HCT116 (cell line): Measurements from ENCODE around the gene NR6A1. TPM values are rescaled to one million over a fixed set of nuclear protein-coding genes. Genes with fewer than 3 reads are reported as not detected.

Experiments used
- ATAC-seq: fragments of 200-7000 bp; cut with Tn5 transposase; 2 replicates; pipeline ENCODE4 v1.9.1; 2020; ENCODE audit warnings: mild to moderate bottlenecking, moderate library complexity
- BruUV-seq: library from RNA; stranded (reverse); fragments of 400-500 nt; replicated peaks from 2 replicates; lab custom pipeline; 2021; lab: Mats Ljungman, UMichigan
- CTCF ChIA-PET: fragments of 300-600 bp; sonication (Branson Sonifier 250); formaldehyde crosslinking; loops from one replicate; lab custom pipeline; 2021; ENCODE audit warnings: antibody characterized with exemption; lab: Charles Lee
- POLR2A ChIA-PET: fragments of 300-600, 350-600 bp; sonication (Branson Sonifier 250); formaldehyde crosslinking; loops from one replicate; lab custom pipeline; 2021; ENCODE audit warnings: antibody characterized with exemption; lab: Charles Lee
- RAD21 ChIA-PET, 2 experiments: fragments of 300-600 bp; sonication (Branson Sonifier 250); formaldehyde crosslinking; loops; one replicate each; lab custom pipeline; 2023; ENCODE audit warnings: low total read pairs in 2 of 2; ENCODE audit not compliant: uncharacterized antibody in 2 of 2, unreplicated experiment in 2 of 2, low non-redundant PET in 1 of 2; lab: Charles Lee
- DNase-seq: peaks from one replicate; pipeline ENCODE4 v3.0.0-alpha.2; 2010; ENCODE audit warnings: low read depth, low spot score
- H2AFZ ChIP-seq: fragments of 200-600 bp; shearing (Covaris generic), sonication (generic); 2 replicates; pipeline ENCODE4 v1.6.1; 2017; ENCODE audit warnings: low read depth, mixed run types, mixed read lengths, antibody characterized with exemption, low read length; ENCODE audit not compliant: poor library complexity, severe bottlenecking
- H3K27ac ChIP-seq: 2 replicates; pipeline ENCODE4 v1.5.1; 2012; ENCODE audit warnings: low read depth, low read length
- H3K27me3 ChIP-seq: fragments of 200-600 bp; sonication (generic); 2 replicates; pipeline ENCODE4 v1.6.1; 2016; ENCODE audit warnings: mixed run types, low read length, mixed read lengths; ENCODE audit not compliant: insufficient read depth
- H3K36me3 ChIP-seq, 2 experiments: fragments of 200-500 bp in 1 of 2; fragments of 200-600 bp in 1 of 2; sonication (Bioruptor generic) in 1 of 2; sonication (generic) in 1 of 2; 2 replicates each; pipeline versions ENCODE4 v1.5.1 to v1.6.1; 2014 to 2016; ENCODE audit warnings: low read length in 2 of 2, inconsistent platforms in 1 of 2, mixed read lengths in 1 of 2, mixed run types in 1 of 2; ENCODE audit not compliant: insufficient read depth in 2 of 2, control insufficient read depth in 1 of 2
- H3K4me1 ChIP-seq, 2 experiments: fragments of 200-600 bp in 1 of 2; sonication (generic) in 1 of 2; 2 replicates each; pipeline versions ENCODE4 v1.5.1 to v1.6.1; 2012 to 2017; ENCODE audit warnings: low read length in 2 of 2, inconsistent platforms in 1 of 2, mild to moderate bottlenecking in 1 of 2, mixed read lengths in 1 of 2, mixed run types in 1 of 2, moderate library complexity in 1 of 2; ENCODE audit not compliant: insufficient read depth in 2 of 2, control insufficient read depth in 1 of 2
- H3K4me2 ChIP-seq: fragments of 200-600 bp; sonication (generic); 2 replicates; pipeline ENCODE4 v1.6.1; 2017; ENCODE audit warnings: mixed run types, low read length, mixed read lengths
- H3K4me3 ChIP-seq, 2 experiments: fragments of 200-600 bp in 1 of 2; sonication (generic) in 1 of 2; replicated peaks in 1 of 2; 2 replicates each; pipeline ENCODE4 v1.5.1; 2011 to 2016; ENCODE audit warnings: low read length in 2 of 2, control low read depth in 1 of 2, low read depth in 1 of 2, mild to moderate bottlenecking in 1 of 2, mixed read lengths in 1 of 2, mixed run types in 1 of 2
- H3K79me2 ChIP-seq: fragments of 200-600 bp; sonication (generic); 2 replicates; pipeline ENCODE4 v1.6.1; 2017; ENCODE audit warnings: mild to moderate bottlenecking, mixed run types, low read length, moderate library complexity, mixed read lengths; ENCODE audit not compliant: insufficient read depth
- H3K9ac ChIP-seq: fragments of 200-600 bp; sonication (generic); 2 replicates; pipeline ENCODE4 v1.6.1; 2016; ENCODE audit warnings: low read length, mixed read lengths
- H3K9me2 ChIP-seq: fragments of 200-600 bp; sonication (generic), shearing (Covaris generic); 2 replicates; pipeline ENCODE4 v1.6.1; 2017; ENCODE audit warnings: mixed run types, mild to moderate bottlenecking, moderate library complexity; ENCODE audit not compliant: insufficient read depth
- H3K9me3 ChIP-seq, 2 experiments: fragments of 200-500 bp in 1 of 2; fragments of 200-600 bp in 1 of 2; sonication (Bioruptor generic) in 1 of 2; sonication (generic) in 1 of 2; 2 replicates each; pipeline ENCODE4 v1.6.1; 2014 to 2017; ENCODE audit warnings: low read length in 2 of 2, mixed read lengths in 2 of 2, inconsistent platforms in 1 of 2, low read depth in 1 of 2, mild to moderate bottlenecking in 1 of 2, mixed run types in 1 of 2, moderate library complexity in 1 of 2; ENCODE audit not compliant: control insufficient read depth in 1 of 2, insufficient read depth in 1 of 2
- H4K20me1 ChIP-seq: fragments of 200-600 bp; sonication (generic), shearing (Covaris generic); 2 replicates; pipeline ENCODE4 v1.6.1; 2017; ENCODE audit warnings: mixed run types, mild to moderate bottlenecking, moderate library complexity; ENCODE audit not compliant: insufficient read depth
- ATF3 ChIP-seq: IDR thresholded peaks from 2 replicates; pipeline ENCODE4 v1.6.1; 2012
- EGR1 ChIP-seq: IDR thresholded peaks from 2 replicates; pipeline ENCODE4 v1.6.1; 2012; ENCODE audit warnings: low read depth
- FOSL1 ChIP-seq: IDR thresholded peaks from 2 replicates; pipeline ENCODE4 v1.6.1; 2012; ENCODE audit warnings: low read depth
- POLR2A ChIP-seq: IDR thresholded peaks from 2 replicates; pipeline ENCODE4 v1.7.0; 2011; ENCODE audit warnings: borderline replicate concordance; ENCODE audit not compliant: insufficient read depth, insufficient read length; ENCODE audit errors: extremely low read depth
- RAD21 ChIP-seq: IDR thresholded peaks from 2 replicates; pipeline ENCODE4 v1.6.1; 2012; ENCODE audit warnings: low read depth, mild to moderate bottlenecking
- SP1 ChIP-seq: IDR thresholded peaks from 2 replicates; pipeline ENCODE4 v1.6.1; 2012; ENCODE audit warnings: low read depth
- YY1 ChIP-seq: IDR thresholded peaks from 2 replicates; pipeline ENCODE4 v1.6.1; 2011; ENCODE audit warnings: low read length, low read depth, moderate library complexity, mild to moderate bottlenecking; ENCODE audit not compliant: insufficient replicate concordance; ENCODE audit errors: extremely low read depth
- ZFX ChIP-seq: fragments of 450-650 bp; IDR thresholded peaks from 2 replicates; pipeline ENCODE4 v1.6.1; 2017
- ZNF274 ChIP-seq: fragments of 200-500 bp; sonication (Bioruptor generic); IDR thresholded peaks from 2 replicates; pipeline ENCODE4 v1.6.1; 2014; ENCODE audit warnings: mild to moderate bottlenecking, low read depth, low read length, inconsistent platforms
- intact Hi-C: fragments of 100-400 bp; cut with micrococcal nuclease; formaldehyde crosslinking; loops from 2 replicates; pipeline ENCODE4 v1.10.0; 2022
- total RNA-seq: library from RNA; stranded (reverse); gene quantifications from one replicate; pipeline ENCODE4 v1.2.1, GENCODE V29; 2021; ENCODE audit not compliant: unreplicated experiment
- TF ChIP-seq, protein P1 (sequence below): IDR thresholded peaks from 2 replicates; pipeline ENCODE4 v1.6.1; 2012
- TF ChIP-seq, protein P2 (sequence below): IDR thresholded peaks from 2 replicates; pipeline ENCODE4 v1.6.1; 2012; ENCODE audit warnings: low read depth

Gene NR6A1
- total RNA-seq, 1 experiment from 2014 or later, result 9.9 TPM

DNA sequence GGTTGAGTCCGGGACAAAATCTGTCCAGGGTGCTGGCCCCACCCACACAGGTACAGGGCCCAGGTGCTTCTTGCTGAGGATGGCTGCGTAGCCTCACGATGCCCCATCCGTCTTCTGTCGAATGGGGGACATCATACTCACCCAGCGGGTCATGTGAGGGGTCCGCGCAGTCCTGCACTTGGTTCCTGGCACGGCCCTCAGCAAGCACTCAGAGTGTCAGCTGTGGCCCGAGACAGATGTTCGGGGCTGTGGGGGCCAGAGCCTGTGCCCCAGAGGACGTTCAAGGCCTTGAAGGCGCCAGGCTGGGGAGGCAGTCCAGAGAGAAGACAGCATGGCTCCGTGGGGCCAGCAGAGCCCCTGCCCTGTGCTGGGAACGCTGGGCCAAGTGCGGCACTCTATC, 291.7 kb downstream of the NR6A1 start:
- Histone ChIP-seq H2AFZ (no peak overlapping the region), H3K9me2 (no peaks in the 10 kb centered on the region), H4K20me1 (no peaks in the 10 kb centered on the region), H3K36me3 (no peaks in the 10 kb centered on the region), H3K9me3 (no peaks in the 10 kb centered on the region), H3K4me1 (peaks cover 9 to 26% of the 10 kb centered on the region in 2 experiments), H3K9ac (no peak overlapping the region), H3K4me3 (no peak overlapping the region), H3K4me2 (no peak overlapping the region), H3K79me2 (no peaks in the 10 kb centered on the region), H3K27me3 (no peaks in the 10 kb centered on the region)
- no peak for ATAC-seq
- ChIA-PET POLR2A (no interaction called here), RAD21 (no interaction called here), CTCF (no interaction called here)
- intact Hi-C loops, result no loop called here
- no TSS peak for BruUV-seq
- DNase-seq, result no peak
- TF ChIP-seq SP1 (no peak), RAD21 (no peak), FOSL1 (no peak), YY1 (no peak), POLR2A (no peak), ATF3 (no peak), ZNF274 (no peak), EGR1 (no peak), ZFX (no peak)
- TF ChIP-seq, protein P1, sequence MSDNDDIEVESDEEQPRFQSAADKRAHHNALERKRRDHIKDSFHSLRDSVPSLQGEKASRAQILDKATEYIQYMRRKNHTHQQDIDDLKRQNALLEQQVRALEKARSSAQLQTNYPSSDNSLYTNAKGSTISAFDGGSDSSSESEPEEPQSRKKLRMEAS, result no peak
- TF ChIP-seq, protein P2, sequence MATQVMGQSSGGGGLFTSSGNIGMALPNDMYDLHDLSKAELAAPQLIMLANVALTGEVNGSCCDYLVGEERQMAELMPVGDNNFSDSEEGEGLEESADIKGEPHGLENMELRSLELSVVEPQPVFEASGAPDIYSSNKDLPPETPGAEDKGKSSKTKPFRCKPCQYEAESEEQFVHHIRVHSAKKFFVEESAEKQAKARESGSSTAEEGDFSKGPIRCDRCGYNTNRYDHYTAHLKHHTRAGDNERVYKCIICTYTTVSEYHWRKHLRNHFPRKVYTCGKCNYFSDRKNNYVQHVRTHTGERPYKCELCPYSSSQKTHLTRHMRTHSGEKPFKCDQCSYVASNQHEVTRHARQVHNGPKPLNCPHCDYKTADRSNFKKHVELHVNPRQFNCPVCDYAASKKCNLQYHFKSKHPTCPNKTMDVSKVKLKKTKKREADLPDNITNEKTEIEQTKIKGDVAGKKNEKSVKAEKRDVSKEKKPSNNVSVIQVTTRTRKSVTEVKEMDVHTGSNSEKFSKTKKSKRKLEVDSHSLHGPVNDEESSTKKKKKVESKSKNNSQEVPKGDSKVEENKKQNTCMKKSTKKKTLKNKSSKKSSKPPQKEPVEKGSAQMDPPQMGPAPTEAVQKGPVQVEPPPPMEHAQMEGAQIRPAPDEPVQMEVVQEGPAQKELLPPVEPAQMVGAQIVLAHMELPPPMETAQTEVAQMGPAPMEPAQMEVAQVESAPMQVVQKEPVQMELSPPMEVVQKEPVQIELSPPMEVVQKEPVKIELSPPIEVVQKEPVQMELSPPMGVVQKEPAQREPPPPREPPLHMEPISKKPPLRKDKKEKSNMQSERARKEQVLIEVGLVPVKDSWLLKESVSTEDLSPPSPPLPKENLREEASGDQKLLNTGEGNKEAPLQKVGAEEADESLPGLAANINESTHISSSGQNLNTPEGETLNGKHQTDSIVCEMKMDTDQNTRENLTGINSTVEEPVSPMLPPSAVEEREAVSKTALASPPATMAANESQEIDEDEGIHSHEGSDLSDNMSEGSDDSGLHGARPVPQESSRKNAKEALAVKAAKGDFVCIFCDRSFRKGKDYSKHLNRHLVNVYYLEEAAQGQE, result no peak
- TF ChIP-seq, all 23 proteins: peak for 0
- H3K27ac ChIP-seq, result no peak overlapping the region
